GM18907 (cell line): Measurements from ENCODE around the gene TTPAL.

Experiments used
- ATAC-seq: cut with Tn5 transposase; IDR thresholded peaks from one replicate; pipeline ENCODE4 v1.9.1; 2021; ENCODE audit warnings: mild to moderate bottlenecking, moderate library complexity; ENCODE audit not compliant: unreplicated experiment

The TTPAL gene, protein sequence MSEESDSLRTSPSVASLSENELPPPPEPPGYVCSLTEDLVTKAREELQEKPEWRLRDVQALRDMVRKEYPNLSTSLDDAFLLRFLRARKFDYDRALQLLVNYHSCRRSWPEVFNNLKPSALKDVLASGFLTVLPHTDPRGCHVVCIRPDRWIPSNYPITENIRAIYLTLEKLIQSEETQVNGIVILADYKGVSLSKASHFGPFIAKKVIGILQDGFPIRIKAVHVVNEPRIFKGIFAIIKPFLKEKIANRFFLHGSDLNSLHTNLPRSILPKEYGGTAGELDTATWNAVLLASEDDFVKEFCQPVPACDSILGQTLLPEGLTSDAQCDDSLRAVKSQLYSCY

DNA sequence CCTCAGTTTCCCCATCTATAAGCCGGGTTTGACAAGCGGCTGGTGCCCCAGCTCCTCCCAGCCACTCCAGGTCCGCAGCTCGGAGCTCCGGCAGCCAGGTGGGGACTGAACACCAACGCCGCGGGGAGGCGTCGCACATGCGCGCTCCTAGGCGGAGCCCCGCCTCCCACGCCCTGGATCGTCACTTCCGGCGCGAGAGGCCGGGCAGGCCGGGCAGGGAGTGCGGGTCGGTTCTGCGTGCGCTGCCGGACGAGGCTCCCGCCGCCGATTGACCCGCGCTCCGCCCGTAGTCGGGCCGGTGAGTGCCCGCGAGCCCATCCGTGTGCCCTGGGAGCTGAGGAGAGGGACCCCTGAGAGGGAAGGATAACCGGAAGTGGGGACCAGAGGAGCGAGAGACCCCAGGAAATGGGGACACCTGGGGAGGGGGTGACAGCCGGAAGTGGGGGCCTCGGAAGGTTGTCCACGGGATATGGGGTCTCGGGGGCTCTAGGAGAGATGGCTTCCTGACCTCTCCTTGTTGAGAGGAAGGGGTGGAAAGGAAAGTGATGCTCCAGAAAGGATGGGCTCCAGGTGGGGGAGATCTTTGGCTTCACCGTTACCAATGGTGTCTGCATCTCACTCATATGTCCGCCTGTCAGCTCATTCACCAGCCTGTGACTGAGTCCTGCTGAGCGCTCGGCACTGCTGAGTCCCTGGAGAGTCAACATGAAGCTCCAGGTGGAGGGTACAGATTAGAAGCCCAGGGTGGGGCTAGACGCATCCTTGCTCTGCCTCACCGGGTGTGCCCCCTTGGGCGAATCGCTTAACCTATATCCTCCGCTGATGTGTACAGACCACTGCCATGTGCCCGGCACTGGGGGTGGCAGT, at the start of gene TTPAL:
TSS of gene TTPAL (plus strand) at position 181 of the 867 bp plus-strand sequence. CDS start 4,126 bp downstream, outside the sequence.
- peak; percentile 77 for ATAC-seq

DNA sequence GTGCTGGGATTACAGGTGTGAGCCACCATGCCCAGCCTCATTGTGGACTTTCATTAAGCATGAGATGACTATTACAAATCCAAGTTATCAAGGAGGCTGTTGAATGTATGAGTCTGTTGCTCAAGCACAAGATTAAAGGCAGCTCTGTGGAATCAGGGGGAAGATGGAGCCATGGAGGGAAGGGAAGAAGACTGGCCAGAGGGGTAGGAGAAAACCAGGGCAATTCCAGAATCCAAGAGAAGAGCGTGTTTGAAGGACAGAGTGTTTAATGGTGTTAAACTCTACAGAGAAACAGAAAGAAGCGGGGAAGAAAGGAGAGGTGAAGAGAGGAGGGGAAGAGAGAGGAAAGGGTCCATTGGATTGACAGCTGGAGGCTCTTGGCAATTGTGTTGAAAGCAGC, 49.8 kb upstream of the TTPAL start:
- ATAC-seq = no peak

DNA sequence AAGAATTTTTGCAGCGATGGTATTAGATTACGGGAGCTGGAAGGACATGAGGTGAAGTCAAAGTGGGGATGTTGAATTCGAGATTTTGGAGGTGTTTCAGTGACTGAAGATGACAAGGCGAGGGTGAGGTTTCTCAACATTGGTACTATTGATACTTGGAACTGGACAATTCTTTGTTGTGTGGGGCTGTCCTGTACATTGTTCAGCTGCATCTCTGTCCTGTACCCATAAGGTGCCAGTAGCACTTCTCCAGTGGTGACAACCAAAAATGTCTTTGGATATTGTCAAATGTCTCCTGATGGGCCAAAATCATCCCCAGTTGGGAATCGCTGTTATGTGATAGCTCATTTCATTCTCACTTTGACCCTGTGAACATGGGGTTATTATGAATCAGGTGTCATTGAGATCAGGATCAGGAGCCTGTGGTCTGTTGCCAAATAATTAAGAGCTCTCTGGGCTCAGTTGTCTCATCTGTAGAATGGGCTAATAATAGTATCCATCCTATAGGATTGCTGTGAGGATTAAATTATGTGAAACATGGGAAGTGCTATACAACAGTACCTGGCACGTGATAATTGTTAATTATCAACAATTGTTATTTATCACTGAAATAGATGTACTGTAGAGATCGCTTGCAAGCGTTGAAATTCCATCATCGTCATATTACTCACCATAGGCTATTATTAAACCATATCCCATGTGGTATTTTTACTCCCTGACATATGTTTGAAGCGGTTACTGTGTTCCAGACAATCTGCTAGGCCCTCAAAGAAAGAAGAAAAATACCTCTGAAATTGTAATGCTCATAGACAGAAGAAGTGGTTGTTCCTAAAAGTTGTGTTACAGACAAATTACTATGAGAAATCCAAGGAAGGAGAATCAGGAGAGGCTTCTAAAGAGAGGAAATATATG, 48.5 kb upstream of the TTPAL start:
- no peak for ATAC-seq

DNA sequence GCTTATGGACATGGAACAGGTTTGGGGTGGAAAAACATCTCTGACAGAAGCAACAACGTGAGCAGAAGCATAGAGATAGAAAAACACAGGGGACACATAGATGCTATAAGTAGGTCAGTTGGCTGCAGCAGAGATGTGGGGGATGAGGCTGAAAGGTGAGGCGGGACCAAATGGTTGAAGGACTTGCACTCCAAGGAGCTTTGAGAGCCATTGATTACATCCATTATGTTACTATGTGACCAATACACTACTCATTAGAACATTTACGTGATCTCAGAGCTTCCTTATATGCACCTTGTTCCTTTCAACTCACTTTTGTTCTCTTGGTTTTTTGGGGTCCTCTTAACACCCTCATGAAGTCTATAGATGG, 47.9 kb upstream of the TTPAL start:
- no peak for ATAC-seq

DNA sequence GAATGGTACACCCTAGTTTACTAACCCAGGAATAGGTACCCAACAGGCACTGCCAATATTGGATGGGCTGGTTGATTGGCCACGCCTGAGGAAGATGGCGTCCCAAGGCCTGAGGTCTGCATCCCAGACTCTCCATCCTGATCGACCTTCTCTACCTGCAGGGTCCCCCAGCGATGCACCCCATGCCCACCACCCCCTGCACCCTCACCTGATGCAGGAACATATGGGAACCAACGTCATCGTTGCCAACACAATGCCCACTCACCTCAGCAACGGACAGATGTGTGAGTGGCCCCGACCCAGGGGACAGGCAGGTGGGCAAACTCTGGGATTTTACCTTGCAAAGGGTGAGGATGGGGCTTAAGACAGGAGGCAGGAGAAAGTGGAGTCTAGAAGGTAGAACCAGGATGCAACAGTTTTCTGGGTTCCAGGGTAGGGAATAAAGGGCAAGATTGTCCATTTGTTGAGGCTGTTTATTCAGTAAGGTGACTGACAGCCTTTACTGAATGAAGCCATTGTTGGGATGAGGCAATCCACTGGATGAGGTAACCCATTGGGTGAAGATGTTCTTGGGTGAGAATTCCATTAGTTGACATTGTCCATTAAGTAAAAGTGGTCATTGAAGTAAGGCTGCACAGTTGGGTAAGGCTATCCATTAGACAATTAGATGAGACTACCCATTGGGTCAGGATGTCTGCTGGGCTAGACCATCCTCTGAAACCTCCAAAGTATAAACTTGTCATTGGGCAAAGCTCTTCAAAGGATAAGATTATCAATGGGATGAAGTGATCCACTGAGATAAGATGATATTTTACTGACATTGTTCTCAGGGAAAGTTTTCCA, 47.3 kb upstream of the TTPAL start:
- no peak for ATAC-seq

DNA sequence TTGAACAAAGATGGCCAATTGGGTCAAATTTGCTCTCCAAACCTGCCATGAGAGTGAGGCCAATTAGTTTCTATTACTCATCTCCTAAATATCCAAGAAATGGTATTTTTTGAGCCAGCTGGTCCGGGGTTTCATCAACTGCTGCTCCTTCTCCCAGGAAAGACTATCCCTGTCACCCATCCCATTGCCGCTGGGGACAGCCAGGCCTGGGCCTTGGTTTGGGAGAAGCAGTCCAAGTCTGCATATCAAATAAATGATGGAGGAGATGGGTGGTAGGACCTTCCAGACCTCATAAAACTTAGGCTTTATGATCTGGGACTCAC, 46.7 kb upstream of the TTPAL start:
- ATAC-seq = no peak

DNA sequence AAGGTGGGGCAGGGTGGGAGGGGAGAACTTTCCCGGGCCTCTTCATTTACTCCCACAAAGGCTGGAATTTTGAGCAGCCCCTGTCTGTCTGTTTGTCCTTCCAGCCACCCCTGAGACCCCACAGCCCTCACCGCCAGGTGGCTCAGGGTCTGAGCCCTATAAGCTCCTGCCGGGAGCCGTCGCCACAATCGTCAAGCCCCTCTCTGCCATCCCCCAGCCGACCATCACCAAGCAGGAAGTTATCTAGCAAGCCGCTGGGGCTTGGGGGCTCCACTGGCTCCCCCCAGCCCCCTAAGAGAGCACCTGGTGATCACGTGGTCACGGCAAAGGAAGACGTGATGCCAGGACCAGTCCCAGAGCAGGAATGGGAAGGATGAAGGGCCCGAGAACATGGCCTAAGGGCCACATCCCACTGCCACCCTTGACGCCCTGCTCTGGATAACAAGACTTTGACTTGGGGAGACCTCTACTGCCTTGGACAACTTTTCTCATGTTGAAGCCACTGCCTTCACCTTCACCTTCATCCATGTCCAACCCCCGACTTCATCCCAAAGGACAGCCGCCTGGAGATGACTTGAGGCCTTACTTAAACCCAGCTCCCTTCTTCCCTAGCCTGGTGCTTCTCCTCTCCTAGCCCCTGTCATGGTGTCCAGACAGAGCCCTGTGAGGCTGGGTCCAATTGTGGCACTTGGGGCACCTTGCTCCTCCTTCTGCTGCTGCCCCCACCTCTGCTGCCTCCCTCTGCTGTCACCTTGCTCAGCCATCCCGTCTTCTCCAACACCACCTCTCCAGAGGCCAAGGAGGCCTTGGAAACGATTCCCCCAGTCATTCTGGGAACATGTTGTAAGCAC, 46.0 kb upstream of the TTPAL start:
- no peak for ATAC-seq

DNA sequence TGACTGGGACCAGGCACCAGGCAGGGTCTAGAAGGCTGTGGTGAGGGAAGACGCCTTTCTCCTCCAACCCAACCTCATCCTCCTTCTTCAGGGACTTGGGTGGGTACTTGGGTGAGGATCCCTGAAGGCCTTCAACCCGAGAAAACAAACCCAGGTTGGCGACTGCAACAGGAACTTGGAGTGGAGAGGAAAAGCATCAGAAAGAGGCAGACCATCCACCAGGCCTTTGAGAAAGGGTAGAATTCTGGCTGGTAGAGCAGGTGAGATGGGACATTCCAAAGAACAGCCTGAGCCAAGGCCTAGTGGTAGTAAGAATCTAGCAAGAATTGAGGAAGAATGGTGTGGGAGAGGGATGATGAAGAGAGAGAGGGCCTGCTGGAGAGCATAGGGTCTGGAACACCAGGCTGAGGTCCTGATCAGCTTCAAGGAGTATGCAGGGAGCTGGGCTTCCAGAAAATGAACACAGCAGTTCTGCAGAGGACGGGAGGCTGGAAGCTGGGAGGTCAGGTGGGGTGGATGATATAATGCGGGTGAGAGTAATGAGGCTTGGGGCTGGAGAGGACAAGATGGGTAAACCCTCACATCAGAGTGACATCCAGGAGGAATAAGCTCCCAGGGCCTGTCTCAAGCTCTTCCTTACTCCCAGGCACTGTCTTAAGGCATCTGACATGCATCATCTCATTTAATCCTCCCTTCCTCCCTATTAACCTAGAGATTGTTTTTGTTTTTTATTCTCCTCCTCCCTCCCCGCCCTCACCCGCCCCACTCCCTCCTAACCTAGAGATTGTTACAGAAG, 45.2 kb upstream of the TTPAL start:
- no peak for ATAC-seq

DNA sequence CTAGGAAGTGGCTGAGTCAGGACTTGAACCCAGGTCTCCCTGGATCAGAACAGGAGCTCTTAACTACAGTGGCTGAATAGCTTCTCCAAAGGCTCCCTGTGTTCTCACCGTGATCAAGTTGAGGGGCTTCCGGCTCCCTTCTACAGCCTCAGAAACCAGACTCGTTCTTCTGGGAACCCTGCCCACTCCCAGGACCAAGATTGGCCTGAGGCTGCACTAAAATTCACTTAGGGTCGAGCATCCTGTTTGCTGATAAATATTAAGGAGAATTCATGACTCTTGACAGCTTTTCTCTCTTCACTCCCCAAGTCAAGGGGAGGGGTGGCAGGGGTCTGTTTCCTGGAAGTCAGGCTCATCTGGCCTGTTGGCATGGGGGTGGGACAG, 44.6 kb upstream of the TTPAL start:
- no peak for ATAC-seq

DNA sequence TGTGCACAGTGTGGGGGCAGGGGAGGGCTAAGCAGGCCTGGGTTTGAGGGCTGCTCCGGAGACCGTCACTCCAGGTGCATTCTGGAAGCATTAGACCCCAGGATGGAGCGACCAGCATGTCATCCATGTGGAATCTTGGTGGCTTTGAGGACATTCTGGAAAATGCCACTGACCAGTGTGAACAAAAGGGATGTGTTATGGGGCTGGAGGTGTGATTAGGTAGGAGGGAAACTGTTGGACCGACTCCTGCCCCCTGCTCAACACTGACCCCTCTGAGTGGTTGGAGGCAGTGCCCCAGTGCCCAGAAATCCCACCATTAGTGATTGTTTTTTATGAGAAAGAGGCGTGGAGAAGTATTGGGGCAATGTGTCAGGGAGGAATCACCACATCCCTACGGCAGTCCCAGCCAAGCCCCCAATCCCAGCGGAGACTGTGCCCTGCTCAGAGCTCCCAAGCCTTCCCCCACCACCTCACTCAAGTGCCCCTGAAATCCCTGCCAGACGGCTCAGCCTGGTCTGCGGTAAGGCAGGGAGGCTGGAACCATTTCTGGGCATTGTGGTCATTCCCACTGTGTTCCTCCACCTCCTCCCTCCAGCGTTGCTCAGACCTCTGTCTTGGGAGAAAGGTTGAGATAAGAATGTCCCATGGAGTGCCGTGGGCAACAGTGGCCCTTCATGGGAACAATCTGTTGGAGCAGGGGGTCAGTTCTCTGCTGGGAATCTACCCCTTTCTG, 44.0 kb upstream of the TTPAL start:
- ATAC-seq = no peak

DNA sequence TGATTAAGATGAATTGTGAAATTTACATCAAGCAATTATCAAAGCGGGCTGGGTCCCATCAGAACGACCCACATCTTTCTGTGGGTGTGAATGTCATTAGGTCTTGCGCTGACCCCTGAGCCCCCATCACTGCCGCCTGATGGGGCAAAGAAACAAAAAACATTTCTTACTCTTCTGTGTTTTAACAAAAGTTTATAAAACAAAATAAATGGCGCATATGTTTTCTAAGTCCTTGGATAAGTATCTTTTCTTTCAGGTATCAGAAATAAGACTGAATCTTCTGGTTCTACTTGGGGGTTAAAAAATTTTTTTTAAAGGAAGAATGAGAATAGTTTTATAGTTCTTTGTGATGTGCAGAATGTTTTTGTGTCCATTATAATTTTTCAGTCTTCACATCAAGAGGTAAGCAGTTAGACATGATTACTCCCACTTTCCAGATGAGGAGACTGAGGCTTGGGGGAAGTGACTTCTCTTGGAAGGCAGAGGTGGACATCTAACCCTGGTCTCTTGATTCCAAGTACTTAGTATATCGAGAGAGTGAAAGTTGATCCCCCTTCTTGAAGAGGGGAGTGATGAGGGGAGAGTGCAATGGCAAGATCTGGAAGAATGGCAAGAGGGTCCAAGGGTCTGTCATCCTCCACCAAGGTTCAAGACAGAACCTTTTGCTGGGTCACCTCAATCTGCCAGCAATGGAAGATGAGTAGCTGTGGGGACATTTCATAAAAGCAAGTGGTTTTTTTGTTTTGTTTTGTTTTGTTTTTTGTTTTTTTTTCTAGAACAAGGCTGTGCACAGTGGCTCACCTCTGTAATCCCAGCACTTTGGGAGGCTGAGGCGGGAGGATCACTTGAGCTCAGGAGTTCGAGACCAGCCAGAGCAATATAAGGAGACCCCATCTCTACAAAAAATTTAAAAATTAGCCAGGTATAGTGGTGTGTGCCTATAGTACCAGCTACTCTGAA, 42.8 kb upstream of the TTPAL start:
- ATAC-seq = no peak

DNA sequence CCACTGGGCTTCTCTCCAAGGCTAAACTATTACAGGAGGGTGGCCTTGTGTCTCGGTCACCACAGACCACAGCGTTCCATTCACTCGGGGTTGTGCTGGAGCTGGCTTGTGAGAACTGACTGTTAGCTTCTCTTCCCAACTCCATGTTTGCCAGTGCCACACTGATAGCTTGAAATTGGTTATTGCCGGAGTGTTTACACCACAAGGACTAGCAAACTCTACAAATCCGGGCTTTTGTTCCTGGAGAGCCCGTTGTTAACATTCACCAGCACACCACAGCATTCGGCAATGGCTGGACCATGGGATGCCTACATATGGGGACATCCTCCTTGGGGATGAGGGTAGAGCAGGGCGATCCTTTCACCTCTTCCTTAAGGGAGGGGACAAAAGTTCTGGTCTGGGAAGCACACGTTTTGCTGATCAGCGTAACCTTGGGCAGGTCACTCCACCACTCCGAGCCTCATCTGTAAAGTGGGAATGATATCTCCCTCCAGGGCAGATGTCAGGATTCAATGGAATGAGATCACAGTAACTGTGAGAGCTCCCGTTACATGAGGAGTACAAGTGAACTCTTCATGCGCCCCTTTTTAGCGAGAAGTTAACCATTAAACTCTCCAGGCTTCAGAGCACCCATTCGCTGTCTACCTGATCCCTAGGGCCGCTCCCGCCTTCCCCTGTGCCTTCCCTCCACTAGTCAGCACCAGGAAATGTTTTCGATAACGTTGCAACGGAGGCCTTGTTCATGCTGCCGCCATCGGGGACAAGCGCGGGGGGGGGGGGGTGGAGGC, 41.7 kb upstream of the TTPAL start:
- ATAC-seq = no peak

DNA sequence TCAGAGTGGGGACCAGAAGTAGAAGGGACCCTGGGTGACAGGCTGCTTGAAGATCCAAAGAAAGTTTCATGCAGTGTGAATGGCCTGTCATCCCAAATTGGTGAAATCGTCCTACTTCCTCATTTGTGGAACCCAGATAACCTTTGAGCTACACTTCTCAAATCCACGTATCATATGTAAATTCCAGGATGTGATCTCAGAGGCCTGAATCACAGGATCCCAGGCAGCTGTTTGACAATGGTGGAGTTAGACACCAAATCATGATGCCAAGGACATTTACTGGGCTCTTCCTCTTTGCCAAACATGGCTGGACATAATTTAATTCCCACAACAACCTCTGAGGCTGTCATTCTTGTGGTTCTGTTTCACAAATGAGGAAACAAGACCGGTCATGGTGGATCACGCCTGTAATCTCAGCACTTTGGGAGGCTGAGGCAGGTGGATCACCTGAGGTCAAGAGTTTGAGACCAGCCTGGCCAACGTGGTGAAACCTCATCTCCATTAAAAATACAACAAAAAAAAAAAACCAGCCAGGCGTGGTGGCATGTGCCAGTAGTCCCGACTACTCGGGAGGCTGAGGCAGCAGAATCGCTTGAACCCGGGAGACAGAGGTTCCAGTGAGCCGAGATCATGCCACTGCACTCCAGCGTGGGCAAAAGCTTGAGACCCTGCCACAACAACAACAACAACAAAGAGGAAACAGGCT, 39.9 kb upstream of the TTPAL start:
- no peak for ATAC-seq

DNA sequence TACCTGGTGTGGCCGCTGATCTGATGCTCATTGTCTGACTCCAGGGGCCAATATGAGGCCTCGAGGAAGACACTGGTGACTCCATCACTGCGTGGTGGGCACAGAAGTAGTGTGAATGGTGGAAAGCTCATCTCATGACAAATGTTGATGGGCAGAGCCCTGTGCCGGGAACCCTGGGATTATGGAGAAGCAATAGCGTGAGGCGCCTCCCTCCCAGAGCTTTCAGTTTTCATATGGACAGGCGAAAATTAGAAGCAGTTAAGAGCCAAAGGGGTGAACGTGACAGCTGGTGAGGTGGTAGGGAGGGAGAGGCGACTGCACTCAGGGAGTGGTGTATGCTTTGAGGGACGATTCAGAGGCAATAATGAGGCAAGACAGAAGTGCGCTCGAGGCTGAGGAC, 39.3 kb upstream of the TTPAL start:
- no peak for ATAC-seq

DNA sequence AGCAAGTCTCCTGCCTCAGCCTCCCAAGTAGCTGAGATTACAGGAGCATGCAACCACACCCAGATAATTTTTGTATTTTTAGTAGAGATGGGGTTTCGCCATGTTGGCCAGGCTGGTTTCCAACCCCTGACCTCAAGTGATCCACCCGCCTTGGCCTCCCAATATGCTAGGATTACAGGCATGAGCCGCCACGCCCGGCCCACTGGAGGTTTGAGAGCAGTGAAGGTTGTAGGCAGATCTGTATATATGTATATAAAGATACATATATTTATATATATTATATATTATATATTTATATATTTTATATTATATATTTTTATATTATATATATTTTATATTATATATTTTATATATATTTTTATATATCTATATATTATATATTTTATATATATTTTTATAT, 38.2 kb upstream of the TTPAL start:
- no peak for ATAC-seq

DNA sequence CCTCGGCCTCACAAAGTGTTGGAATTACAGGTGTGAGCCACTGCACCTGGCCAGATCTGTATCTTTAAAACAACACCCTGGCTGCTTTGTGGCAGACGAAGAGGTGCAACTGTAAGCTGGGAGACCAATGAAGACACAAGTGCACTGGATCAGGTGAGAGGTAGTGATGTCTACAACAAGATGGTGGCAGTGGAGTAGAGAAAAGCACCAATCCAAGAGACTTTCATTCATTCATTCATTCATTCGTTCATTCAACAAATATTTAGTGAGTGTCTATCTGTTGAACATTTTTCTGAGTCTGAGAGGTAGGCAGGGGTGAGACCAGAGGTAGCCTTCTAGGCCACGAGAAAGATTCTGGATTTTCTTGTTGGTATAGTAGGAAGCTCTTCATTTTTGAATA, 36.9 kb upstream of the TTPAL start:
- no peak for ATAC-seq
